Measurements from ENCODE around the gene SHC4. TPM values are rescaled to one million over a fixed set of nuclear protein-coding genes. Genes with fewer than 3 reads are reported as not detected.
A peak's percentile ranks its signal among the peaks of the same experiment; 100 is the strongest.

SHC4 gene
- total and polyA plus RNA-seq, 2 of the 13 experiments (the other 11 are each of a cell fraction or from before 2014, with no cell fraction given) = 0.04 TPM; not detected in 1

- ChIA-PET POLR2A (interaction anchor here (2.6 kb wide), 1 partner anchor 10 kb away, joined by 18 read pairs; the partner anchor contains the start of gene CEP152), CTCF (ENCODE audit: low intra/inter-chr PET ratio, low total read pairs) (no interaction called here)
- Histone ChIP-seq H3K27ac (ENCODE audit: extremely low read length, insufficient read depth, low read length) (peak overlapping the region; percentile 56), H3K9me3 (ENCODE audit: low read length) (no peaks in the 10 kb centered on the region), H2AFZ (ENCODE audit: low read length) (peak overlapping the region; percentile 46), H3K79me2 (ENCODE audit: insufficient read depth, low read length) (peaks cover 15% of the 10 kb centered on the region), H3K4me2 (ENCODE audit: low read depth, low read length) (peak overlapping the region; percentile 50), H3K4me1 (ENCODE audit: insufficient read depth, low read length) (peaks cover 21% of the 10 kb centered on the region), H3K9ac (ENCODE audit: insufficient read depth, low read depth, low read length) (no peak overlapping the region), H3K36me3 (replicated peaks in 1 of 2; ENCODE audit: control insufficient read depth in 1 of 2, insufficient read depth in 2 of 2, low read length in 2 of 2) (peaks cover 1 to 14% of the 10 kb centered on the region in 2 experiments; a peak in 3 of 5 replicates), H3K27me3 (ENCODE audit: control insufficient read depth in 1 of 2, insufficient read depth in 2 of 2, low read length in 2 of 2) (no peaks in the 10 kb centered on the region), H3K4me3 (replicated peaks in 1 of 3; ENCODE audit: insufficient read depth in 1 of 3, low read depth in 2 of 3, low read length in 3 of 3) (peak overlapping the region in 1 of 3 experiments; percentile 22; a peak in 2 of 6 replicates), H4K20me1 (ENCODE audit: insufficient read depth, low read length) (no peaks in the 10 kb centered on the region)
- 81% methylated on average over 4 of the region's 4 CpGs for WGBS (ENCODE audit: low lambda C conversion rate)
- in situ Hi-C loops (cut with HindIII; ENCODE audit: extremely low pct_ligation_motif_present, low pct_unique_long_range_greater_than_20kb) = no loop called here
- DNase-seq (ENCODE audit: low spot score) = peak; percentile 26
- peak; percentile 50 for FAIRE-seq
- BruUV-seq (replicated peaks) = no TSS peak
- intact Hi-C loops (cut with micrococcal nuclease; ENCODE audit: unreplicated experiment) = loop anchor here (5.0 to 10.0 kb wide), 2 partner anchors 156 to 444 kb away; partner anchors contain the start of gene FBN1
- TF ChIP-seq HNRNPL (IDR thresholded peaks at IDR 0.05; ENCODE audit: low read depth, low read length) (no peak), STAG1 (CRISPR knock-in tag; IDR thresholded peaks at IDR 0.05) (peak; percentile 35; the same call in 1 of the 2 replicates), SMARCE1 (IDR thresholded peaks at IDR 0.05; ENCODE audit: borderline replicate concordance) (no peak), CTCF (CRISPR knock-in tag; IDR thresholded peaks at IDR 0.05) (0 out of 2 replicates have a peak, but pooled peaks have one; percentile 25), NFKB2 (CRISPR knock-in tag; IDR thresholded peaks at IDR 0.05; ENCODE audit: borderline replicate concordance) (no peak), ZFP36 (IDR thresholded peaks at IDR 0.05; ENCODE audit: borderline replicate concordance, low read depth, low read length, partially characterized antibody) (no peak)
- ATAC-seq = no peak
These were observed 162.8 kb downstream of the SHC4 start for GRCh38 chr15:48800811-48801455.
